Adrenal gland (tissue), 12 donors: ENCODE measurements around the gene ATG4D. TPM values are rescaled to one million over a fixed set of nuclear protein-coding genes. Genes with fewer than 3 reads are reported as not detected.
A peak's percentile ranks its signal among the peaks of the same experiment; 100 is the strongest.

Experiments used
- DNase-seq, 7 donors: peaks; one replicate each; pipeline ENCODE4 v3.0.0-alpha.2; 2019 to 2020
- H3K27ac ChIP-seq, 5 donors: fragments of 200-600 bp; sonication (generic) in 4 of 5; 1 replicate in 3 of 5; 2 replicates in 2 of 5; pipeline versions ENCODE4 v1.5.1 to v1.8.0; 2016 to 2020; ENCODE audit warnings: mild to moderate bottlenecking in 1 of 5
- H3K27me3 ChIP-seq: fragments of 200-600 bp; 2 replicates; pipeline ENCODE4 v1.8.0; 2021
- H3K36me3 ChIP-seq, 2 donors: fragments of 200-600 bp; replicated peaks in 1 of 2; 1 replicate in 1 of 2; 2 replicates in 1 of 2; pipeline versions ENCODE4 v1.5.1 to v1.8.0; 2018 to 2022
- H3K4me1 ChIP-seq, 2 donors: fragments of 200-600 bp; replicated peaks in 1 of 2; 1 replicate in 1 of 2; 2 replicates in 1 of 2; pipeline versions ENCODE4 v1.5.1 to v1.8.0; 2018 to 2021
- H3K4me3 ChIP-seq, 4 donors: fragments of 200-600 bp; sonication (generic) in 3 of 4; one replicate each; pipeline ENCODE4 v1.5.1; 2016 to 2018
- H3K9me3 ChIP-seq, 3 donors: fragments of 200-600 bp; sonication (generic) in 1 of 3; replicated peaks in 1 of 3; 1 replicate in 2 of 3; 2 replicates in 1 of 3; pipeline versions ENCODE4 v1.5.1 to v1.8.0; 2016 to 2021
- POLR2A ChIP-seq, 2 donors: fragments of 450-650 bp; IDR thresholded peaks; one replicate each; pipeline ENCODE4 v1.6.1; 2017; ENCODE audit warnings: antibody characterized with exemption in 2 of 2, mild to moderate bottlenecking in 2 of 2, moderate library complexity in 1 of 2
- WGBS, 4 donors: extraction: QIAGEN DNeasy Blood & Tissue Kit in 2 of 4; methylation state at CpG; one replicate each; pipeline versions ENCODE4 v1.1.5 to v1.1.7; 2013 to 2017; 5-methylcytosine and 5-hydroxymethylcytosine counted together
- intact Hi-C, 2 donors: fragments of 100-400 bp; cut with DNase I; formaldehyde crosslinking; loops; one replicate each; pipeline versions ENCODE4 v1.14.1 to v1.15.0; 2022 to 2023
- polyA plus RNA-seq, 3 donors: library from polyadenylated mRNA; stranded (reverse); fragments of 200-250 nt in 2 of 3; fragments of 350-450 nt in 1 of 3; fragmentation: Illumina TruSeq in 1 of 3; extraction: RNeasy Lipid Tissue Mini Kit (QIAGEN cat#74804) in 1 of 3; gene quantifications; one replicate each; pipeline ENCODE4 v1.2.3, GENCODE V29; 2013 to 2014
- total RNA-seq, 9 donors: library from RNA; depleted of rRNA in 4 of 9; stranded (reverse); fragments of >200 nt in 4 of 9; fragments of 120-200 nt in 1 of 9; fragmentation: NEBNext Ultra II Directional in 1 of 9; extraction: Animal tissue kit (Norgen Biotek cat#: 25700) in 1 of 9; gene quantifications; one replicate each; pipeline versions ENCODE4 v1.1.0 to v1.2.4, GENCODE V29; 2013 to 2023
- TF ChIP-seq, protein P1 (sequence below), 6 experiments: fragments of 450-650 bp in 4 of 6; fragments of 200-600 bp in 2 of 6; sonication (generic) in 1 of 6; IDR thresholded peaks; 1 replicate in 5 of 6; 2 replicates in 1 of 6; pipeline versions ENCODE4 v1.5.1 to v1.8.0; 2016 to 2021; ENCODE audit warnings: antibody characterized with exemption in 6 of 6, mild to moderate bottlenecking in 2 of 6, moderate library complexity in 1 of 6
- donor health status: healthy with polysubstance abuse.
- donor health status: Bipolar disorder and iron deficiency.
- donor health status: DM: yes; HTN: yes; CAD: no.
- donor health status: DM: no; HTN: no; CAD: no.
- donor health status: DM: no; HTN: no; CAD: no.
- donor health status: DM: yes; HTN: yes; CAD: no.

The ATG4D gene
- total and polyA plus RNA-seq, 12 donors = 7.4 to 93.7 (median 38.5) TPM

DNA sequence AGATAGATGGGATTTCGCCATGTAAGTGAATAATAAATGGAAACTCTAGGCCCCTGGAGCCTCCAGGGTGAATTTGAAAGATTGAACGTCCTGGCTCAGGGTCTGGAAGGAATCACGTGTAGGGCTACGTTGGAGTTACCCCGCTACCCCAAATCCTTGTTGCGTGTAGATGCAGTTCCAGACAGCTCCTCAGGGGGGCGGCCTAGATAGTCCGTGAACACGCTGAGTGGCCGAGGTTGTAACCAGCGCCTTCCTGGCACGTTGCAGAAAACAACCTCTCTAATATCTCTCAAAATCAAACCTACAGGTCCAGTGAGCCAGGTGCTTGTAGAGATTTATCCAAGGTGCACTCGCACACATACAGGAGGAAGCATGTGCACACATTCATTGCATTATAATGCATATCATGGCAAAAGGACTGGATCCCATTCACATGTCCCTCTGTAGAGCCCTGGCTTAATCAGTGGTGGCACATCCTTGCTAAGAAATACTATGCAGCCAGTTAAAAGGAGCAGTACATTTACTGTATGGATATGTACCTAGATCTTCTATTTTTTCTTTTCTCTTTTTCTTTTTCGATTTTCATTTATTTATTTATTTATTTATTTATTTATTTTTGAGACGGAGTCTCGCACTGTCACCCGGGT, 38.0 kb upstream of the ATG4D start:
- Histone ChIP-seq H3K27me3 (peaks cover 4% of the 10 kb centered on the region), H3K4me1 (peaks cover 9 to 11% of the 10 kb centered on the region in 2 donors), H3K36me3 (no peaks in the 10 kb centered on the region), H3K4me3 (peak overlapping the region in 1 of 4 donors; percentile 6), H3K9me3 (no peaks in the 10 kb centered on the region), H3K27ac (no peak overlapping the region)
- intact Hi-C loops = loop anchor here in 1 of 2 donors (10.0 kb wide), 1 partner anchor 69 kb away; no protein-coding TSS in a partner anchor
- peak; percentile 71 to 91 (median 85) for DNase-seq
- WGBS, 4 donors = 26 to 36% (median 27%) methylated on average over 14 to 17 of the region's 17 CpGs
- TF ChIP-seq, protein P1, sequence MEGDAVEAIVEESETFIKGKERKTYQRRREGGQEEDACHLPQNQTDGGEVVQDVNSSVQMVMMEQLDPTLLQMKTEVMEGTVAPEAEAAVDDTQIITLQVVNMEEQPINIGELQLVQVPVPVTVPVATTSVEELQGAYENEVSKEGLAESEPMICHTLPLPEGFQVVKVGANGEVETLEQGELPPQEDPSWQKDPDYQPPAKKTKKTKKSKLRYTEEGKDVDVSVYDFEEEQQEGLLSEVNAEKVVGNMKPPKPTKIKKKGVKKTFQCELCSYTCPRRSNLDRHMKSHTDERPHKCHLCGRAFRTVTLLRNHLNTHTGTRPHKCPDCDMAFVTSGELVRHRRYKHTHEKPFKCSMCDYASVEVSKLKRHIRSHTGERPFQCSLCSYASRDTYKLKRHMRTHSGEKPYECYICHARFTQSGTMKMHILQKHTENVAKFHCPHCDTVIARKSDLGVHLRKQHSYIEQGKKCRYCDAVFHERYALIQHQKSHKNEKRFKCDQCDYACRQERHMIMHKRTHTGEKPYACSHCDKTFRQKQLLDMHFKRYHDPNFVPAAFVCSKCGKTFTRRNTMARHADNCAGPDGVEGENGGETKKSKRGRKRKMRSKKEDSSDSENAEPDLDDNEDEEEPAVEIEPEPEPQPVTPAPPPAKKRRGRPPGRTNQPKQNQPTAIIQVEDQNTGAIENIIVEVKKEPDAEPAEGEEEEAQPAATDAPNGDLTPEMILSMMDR (IDR thresholded peaks at IDR 0.05) = peak; percentile 65 to 87 (median 76)
- TF ChIP-seq POLR2A (IDR thresholded peaks at IDR 0.05) = no peak

GRCh38 chr19:10508036-10508435, 35.7 kb upstream of the ATG4D start:
- H3K4me3 ChIP-seq = no peak overlapping the region
- intact Hi-C loops = loop anchor here in 1 of 2 donors (10.0 kb wide), 1 partner anchor 67 kb away; no protein-coding TSS in a partner anchor
- peaks cover 6% of the 10 kb centered on the region for H3K27me3 ChIP-seq
- no peaks in the 10 kb centered on the region for H3K4me1 ChIP-seq
- DNase-seq = no peak
- 87 to 93% (median 87%) methylated on average over 16 of the region's 16 CpGs for WGBS, 4 donors
- no peaks in the 10 kb centered on the region for H3K9me3 ChIP-seq
- no peak for TF ChIP-seq POLR2A (IDR thresholded peaks at IDR 0.05)
- TF ChIP-seq, protein P1 (IDR thresholded peaks at IDR 0.05) = no peak
- H3K27ac ChIP-seq = no peak overlapping the region
- H3K36me3 ChIP-seq = no peaks in the 10 kb centered on the region

DNA sequence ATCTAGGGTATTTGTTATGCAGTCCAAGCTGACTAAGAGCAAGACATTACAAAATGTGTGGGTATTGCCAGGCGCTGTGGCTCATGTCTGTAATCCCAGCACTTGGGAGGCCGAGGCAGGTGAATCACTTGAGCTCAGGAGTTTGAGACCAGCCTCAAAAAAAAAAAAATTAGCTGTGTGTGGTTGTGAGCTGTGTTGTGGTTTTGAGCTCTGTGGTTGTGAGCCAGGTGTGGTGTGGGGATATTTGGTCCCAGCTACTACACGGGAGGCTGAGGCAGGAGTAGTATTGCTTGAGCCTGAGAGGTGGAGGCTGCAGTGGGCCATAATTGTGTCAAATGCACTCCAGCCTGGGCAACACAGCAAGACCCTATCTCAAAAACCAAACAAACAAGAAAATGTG, 35.0 kb upstream of the ATG4D start:
- Histone ChIP-seq H3K27me3 (peaks cover 13% of the 10 kb centered on the region), H3K36me3 (no peaks in the 10 kb centered on the region), H3K9me3 (no peaks in the 10 kb centered on the region), H3K4me3 (no peak overlapping the region), H3K4me1 (no peaks in the 10 kb centered on the region), H3K27ac (no peak overlapping the region)
- TF ChIP-seq, protein P1 (IDR thresholded peaks at IDR 0.05) = no peak
- TF ChIP-seq POLR2A (IDR thresholded peaks at IDR 0.05) = no peak
- intact Hi-C loops = loop anchor here in 1 of 2 donors (10.0 kb wide), 1 partner anchor 66 kb away; no protein-coding TSS in a partner anchor
- WGBS, 4 donors = 73 to 84% (median 75%) methylated on average over 3 of the region's 3 CpGs
- no peak for DNase-seq

DNA sequence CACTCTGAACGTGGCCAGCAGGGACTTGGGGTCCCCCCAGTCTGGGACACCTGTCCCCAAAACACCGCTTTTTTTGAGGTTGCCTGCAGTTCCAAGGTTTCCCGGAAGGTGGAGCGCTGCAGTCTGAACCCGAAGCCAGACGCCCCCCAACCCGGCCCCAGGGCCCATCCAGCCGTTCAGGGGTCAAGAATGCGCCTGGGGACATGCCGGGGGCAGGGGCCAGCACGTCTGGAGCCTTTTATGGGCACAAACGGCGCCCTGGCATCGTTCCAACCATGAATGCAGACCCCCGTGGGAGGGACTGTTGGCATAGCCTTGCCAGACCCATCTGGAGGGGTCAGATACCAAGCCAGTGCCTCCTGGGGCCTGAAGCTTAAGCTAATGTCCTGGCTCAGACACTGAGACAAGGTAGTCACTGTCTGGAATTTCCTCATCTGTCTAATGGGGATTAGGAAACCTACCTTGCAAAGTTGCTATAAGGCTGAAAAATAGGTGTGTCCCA, 33.4 kb upstream of the ATG4D start:
- WGBS, 4 donors = 4 to 7% (median 6%) methylated on average over 4 to 15 of the region's 15 CpGs; no CpG with 5 or more reads in 1 of the 4 donors
- no peak overlapping the region for H3K27ac ChIP-seq
- H3K9me3 ChIP-seq = no peaks in the 10 kb centered on the region
- no peak overlapping the region for H3K4me3 ChIP-seq
- intact Hi-C loops = no loop called here
- DNase-seq = peak in 2 of 7 donors; percentile 31 to 33
- TF ChIP-seq, protein P1 (IDR thresholded peaks at IDR 0.05) = peak in 5 of 6 experiments; percentile 10 to 59 (median 51)
- TF ChIP-seq POLR2A (IDR thresholded peaks at IDR 0.05) = no peak
- no peaks in the 10 kb centered on the region for H3K4me1 ChIP-seq
- no peaks in the 10 kb centered on the region for H3K36me3 ChIP-seq
- peaks cover 29% of the 10 kb centered on the region for H3K27me3 ChIP-seq
